Spinal cord (tissue), 10 donors: ENCODE results near the gene SLC25A41. TPM values are rescaled to one million over a fixed set of nuclear protein-coding genes. Genes with fewer than 3 reads are reported as not detected.

Experiments used
- DNase-seq, 6 donors: peaks; one replicate each; pipeline versions ENCODE4 v3.0.0 to v3.0.0-alpha.2; 2013 to 2015; ENCODE audit warnings: low spot score in 6 of 6, low read depth in 4 of 6
- H3K27ac ChIP-seq: one replicate; pipeline ENCODE4 v1.5.1; 2013; ENCODE audit warnings: low read depth, low read length, control low read depth
- H3K27me3 ChIP-seq: one replicate; pipeline ENCODE4 v1.6.1; 2013; ENCODE audit warnings: low read length; ENCODE audit not compliant: control insufficient read depth, insufficient read depth
- H3K36me3 ChIP-seq: one replicate; pipeline ENCODE4 v1.6.1; 2013; ENCODE audit warnings: low read length; ENCODE audit not compliant: control insufficient read depth, insufficient read depth
- H3K4me1 ChIP-seq: one replicate; pipeline ENCODE4 v1.6.1; 2013; ENCODE audit warnings: low read length; ENCODE audit not compliant: control insufficient read depth, insufficient read depth
- H3K4me3 ChIP-seq: one replicate; pipeline ENCODE4 v1.5.1; 2013; ENCODE audit warnings: low read depth, low read length, control low read depth
- H3K9me3 ChIP-seq: one replicate; pipeline ENCODE4 v1.6.1; 2013; ENCODE audit warnings: low read length; ENCODE audit not compliant: control insufficient read depth, insufficient read depth
- WGBS: methylation state at CpG from one replicate; pipeline ENCODE4 v1.1.5; 2013; ENCODE audit warnings: missing lambda C conversion rate; ENCODE audit not compliant: insufficient coverage; 5-methylcytosine and 5-hydroxymethylcytosine counted together
- polyA plus RNA-seq, 2 donors: library from polyadenylated mRNA; unstranded; fragments of 120-200 nt; gene quantifications; one replicate each; pipeline ENCODE4 v1.2.1, GENCODE V29; 2013; ENCODE audit not compliant: insufficient read length in 2 of 2
- small RNA-seq: library from RNA; depleted of rRNA; stranded (forward); fragments of <200 nt; gene quantifications from one replicate; pipeline ENCODE3, GENCODE V24; 2014; ENCODE audit warnings: low replicate concordance
- total RNA-seq, 2 donors: library from RNA; depleted of rRNA in 1 of 2; stranded (reverse); fragments of 120-200 nt in 1 of 2; fragments of >200 nt in 1 of 2; gene quantifications; one replicate each; pipeline versions ENCODE4 v1.2.3 to v1.2.4, GENCODE V29; 2013 to 2014
- donor health status: healthy.

The SLC25A41 gene
- total and polyA plus RNA-seq, 4 donors, result 0.83 to 5.6 (median 3.3) TPM

- no peak for DNase-seq
- Histone ChIP-seq H3K9me3 (no peaks in the 10 kb centered on the region), H3K27ac (no peak overlapping the region), H3K4me3 (no peak overlapping the region), H3K27me3 (no peaks in the 10 kb centered on the region), H3K4me1 (peaks cover 12% of the 10 kb centered on the region), H3K36me3 (peaks cover 82% of the 10 kb centered on the region)
- 56% methylated on average over 2 of the region's 6 CpGs for WGBS
Measured at GRCh38 chr19:6378041-6378440, 55.5 kb downstream of the SLC25A41 start.

- WGBS, result 85% methylated on average over 7 of the region's 19 CpGs
- H3K4me1 ChIP-seq, result peaks cover 23% of the 10 kb centered on the region
- H3K27ac ChIP-seq, result no peak overlapping the region
- no peak overlapping the region for H3K4me3 ChIP-seq
- no peaks in the 10 kb centered on the region for H3K27me3 ChIP-seq
- no peak for DNase-seq
- H3K36me3 ChIP-seq, result peaks cover 68% of the 10 kb centered on the region
- no peaks in the 10 kb centered on the region for H3K9me3 ChIP-seq
Measured at GRCh38 chr19:6376512-6377190, 56.9 kb downstream of the SLC25A41 start.

Small RNA genes within 50 kb of the gene (small RNA-seq; reads per million reads assigned to genes)
- gene MIR6790, result not detected
- gene MIR6885, result not detected

Other genes starting within 250 kb of the SLC25A41 start
- gene MLLT1, start 153.8 kb downstream of the SLC25A41 start, total RNA-seq, result 10 to 100 TPM; 11.5 to 32.4 TPM
- gene MLLT1, start 153.8 kb downstream of the SLC25A41 start, polyA plus RNA-seq, result 100 to 1,000 TPM; 129 to 132 TPM
- under 1 TPM in 1 of 2 donors, not detected in 1; 0.11 TPM for gene ACER1, start 100.2 kb downstream of the SLC25A41 start, total RNA-seq
- under 1 TPM in 1 of 2 donors, not detected in 1; 0.11 TPM for gene ACER1, start 100.2 kb downstream of the SLC25A41 start, polyA plus RNA-seq
- 10 to 100 TPM; 20.1 to 65.7 TPM for gene CLPP, start 72.2 kb downstream of the SLC25A41 start, total RNA-seq
- gene CLPP, start 72.2 kb downstream of the SLC25A41 start, polyA plus RNA-seq, result 10 to 100 TPM; 87.2 to 88.3 TPM
- 10 to 100 TPM; 25.8 to 72.7 TPM for gene ALKBH7, start 61.0 kb downstream of the SLC25A41 start, total RNA-seq
- gene ALKBH7, start 61.0 kb downstream of the SLC25A41 start, polyA plus RNA-seq, result 10 to 100 TPM; 83.8 to 85.6 TPM
- 1 to 10 TPM; 1.1 to 2.6 TPM for gene PSPN, start 57.8 kb downstream of the SLC25A41 start, total RNA-seq
- gene PSPN, start 57.8 kb downstream of the SLC25A41 start, polyA plus RNA-seq, result 1 to 10 TPM; 3.1 to 3.7 TPM
- gene GTF2F1, start 40.6 kb downstream of the SLC25A41 start, total RNA-seq, result 10 to 100 TPM; 26.2 to 48.9 TPM
- gene GTF2F1, start 40.6 kb downstream of the SLC25A41 start, polyA plus RNA-seq, result 10 to 100 TPM; 82.9 to 97.3 TPM
- gene KHSRP, start 9.0 kb downstream of the SLC25A41 start, total RNA-seq, result 10 to 100 TPM; 68.3 to 95.4 TPM
- gene KHSRP, start 9.0 kb downstream of the SLC25A41 start, polyA plus RNA-seq, result 100 to 1,000 TPM; 300 to 317 TPM
- 10 to 100 TPM; 57.9 to 61.1 TPM for gene SLC25A23, start 26.0 kb upstream of the SLC25A41 start, total RNA-seq
- gene SLC25A23, start 26.0 kb upstream of the SLC25A41 start, polyA plus RNA-seq, result 100 to 1,000 TPM; 155 to 220 TPM
- under 1 TPM; 0.20 to 0.44 TPM for gene CRB3, start 30.5 kb upstream of the SLC25A41 start, total RNA-seq
- gene CRB3, start 30.5 kb upstream of the SLC25A41 start, polyA plus RNA-seq, result 1 to 10 TPM in 1 of 2 donors, under 1 TPM in 1; 0.62 to 1.2 TPM
- gene DENND1C, start 48.0 kb upstream of the SLC25A41 start, total RNA-seq, result under 1 TPM; 0.28 to 0.59 TPM
- gene DENND1C, start 48.0 kb upstream of the SLC25A41 start, polyA plus RNA-seq, result 1 to 10 TPM; 2.2 to 2.4 TPM
- gene TUBB4A, start 68.5 kb upstream of the SLC25A41 start, total RNA-seq, result 100 to 1,000 TPM in 1 of 2 donors, 10 to 100 TPM in 1; 42.2 to 121 TPM
- gene TUBB4A, start 68.5 kb upstream of the SLC25A41 start, polyA plus RNA-seq, result 100 to 1,000 TPM; 565 to 644 TPM
- 1 to 10 TPM; 1.5 to 4.0 TPM for gene TNFSF9, start 97.3 kb upstream of the SLC25A41 start, total RNA-seq
- 1 to 10 TPM; 5.6 to 6.8 TPM for gene TNFSF9, start 97.3 kb upstream of the SLC25A41 start, polyA plus RNA-seq
- gene CD70, start 157.4 kb upstream of the SLC25A41 start, total RNA-seq, result not detected
- not detected for gene CD70, start 157.4 kb upstream of the SLC25A41 start, polyA plus RNA-seq
- gene TNFSF14, start 236.4 kb upstream of the SLC25A41 start, total RNA-seq, result under 1 TPM; 0.06 to 0.10 TPM
- gene TNFSF14, start 236.4 kb upstream of the SLC25A41 start, polyA plus RNA-seq, result under 1 TPM; 0.12 to 0.17 TPM